Ascending aorta (tissue), 2 donors: ENCODE data around the gene SAMD14. TPM values are rescaled to one million over a fixed set of nuclear protein-coding genes. Genes with fewer than 3 reads are reported as not detected.

ENCODE experiments used
- DNase-seq, 2 donors: peaks; one replicate each; pipeline ENCODE4 v3.0.0-alpha.2; 2019; ENCODE audit warnings: low spot score in 2 of 2
- H3K27ac ChIP-seq, 2 donors: fragments of 200-600 bp; sonication (generic); one replicate each; pipeline ENCODE4 v1.5.1; 2016 to 2017; ENCODE audit warnings: mild to moderate bottlenecking in 1 of 2
- H3K27me3 ChIP-seq: fragments of 200-600 bp; sonication (generic); one replicate; pipeline ENCODE4 v1.5.1; 2017
- H3K36me3 ChIP-seq, 2 donors: fragments of 200-600 bp; sonication (generic); one replicate each; pipeline ENCODE4 v1.5.1; 2016
- H3K4me1 ChIP-seq, 2 donors: fragments of 200-600 bp; sonication (generic); one replicate each; pipeline ENCODE4 v1.5.1; 2016 to 2017; ENCODE audit warnings: mild to moderate bottlenecking in 1 of 2
- H3K4me3 ChIP-seq, 2 donors: fragments of 200-600 bp; sonication (generic); one replicate each; pipeline ENCODE4 v1.5.1; 2016 to 2017; ENCODE audit warnings: mild to moderate bottlenecking in 1 of 2
- H3K9me3 ChIP-seq, 2 donors: fragments of 200-600 bp; sonication (generic); one replicate each; pipeline ENCODE4 v1.5.1; 2016
- CTCF ChIP-seq, 3 experiments: fragments of 200-600 bp in 2 of 3; fragments of 450-650 bp in 1 of 3; sonication (generic) in 2 of 3; IDR thresholded peaks; one replicate each; pipeline ENCODE4 v1.5.1; 2016 to 2019; ENCODE audit warnings: antibody characterized with exemption in 3 of 3, mild to moderate bottlenecking in 1 of 3, moderate library complexity in 1 of 3
- intact Hi-C: fragments of 100-400 bp; cut with DNase I; formaldehyde crosslinking; loops from one replicate; pipeline ENCODE4 v1.15.1; 2023
- total RNA-seq: library from RNA; depleted of rRNA; stranded (reverse); fragments of >200 nt; gene quantifications from one replicate; pipeline ENCODE4 v1.1.0, GENCODE V29; 2016

Gene SAMD14
- total RNA-seq, 1 donor from 2014 or later: 3.2 TPM

- Histone ChIP-seq H3K27me3 (no peaks in the 10 kb centered on the region), H3K4me3 (no peak overlapping the region), H3K27ac (no peak overlapping the region), H3K9me3 (no peaks in the 10 kb centered on the region), H3K36me3 (peaks cover 26 to 28% of the 10 kb centered on the region in 2 donors), H3K4me1 (peaks cover 9 to 33% of the 10 kb centered on the region in 2 donors)
- TF ChIP-seq CTCF (IDR thresholded peaks at IDR 0.05): no peak
- intact Hi-C loops: loop anchor here (5.0 kb wide), 1 partner anchor 48 kb away; no protein-coding TSS in a partner anchor
- no peak for DNase-seq
Measured at GRCh38 chr17:50099003-50099402, 31.0 kb downstream of the SAMD14 start.

GRCh38 chr17:50098583-50098982 is 31.4 kb downstream of the SAMD14 start:
- Histone ChIP-seq H3K4me3 (no peak overlapping the region), H3K27me3 (no peaks in the 10 kb centered on the region), H3K4me1 (peaks cover 9 to 33% of the 10 kb centered on the region in 2 donors), H3K9me3 (no peaks in the 10 kb centered on the region), H3K27ac (no peak overlapping the region), H3K36me3 (peaks cover 23 to 28% of the 10 kb centered on the region in 2 donors)
- intact Hi-C loops: loop anchor here (5.0 kb wide), 1 partner anchor 49 kb away; no protein-coding TSS in a partner anchor
- TF ChIP-seq CTCF (IDR thresholded peaks at IDR 0.05): no peak
- no peak for DNase-seq

- Histone ChIP-seq H3K9me3 (no peaks in the 10 kb centered on the region), H3K4me1 (peaks cover 9 to 33% of the 10 kb centered on the region in 2 donors), H3K36me3 (peaks cover 23 to 28% of the 10 kb centered on the region in 2 donors), H3K4me3 (no peak overlapping the region), H3K27ac (peak overlapping the region in 1 of 2 donors; percentile 10), H3K27me3 (no peaks in the 10 kb centered on the region)
- no peak for TF ChIP-seq CTCF (IDR thresholded peaks at IDR 0.05)
- intact Hi-C loops: loop anchor here (5.0 kb wide), 1 partner anchor 49 kb away; no protein-coding TSS in a partner anchor
- DNase-seq: no peak
Measured at GRCh38 chr17:50097926-50098325, 32.0 kb downstream of the SAMD14 start.

- no peak for DNase-seq
- Histone ChIP-seq H3K27me3 (no peaks in the 10 kb centered on the region), H3K4me3 (no peak overlapping the region), H3K36me3 (peaks cover 23 to 28% of the 10 kb centered on the region in 2 donors), H3K27ac (peak overlapping the region in 1 of 2 donors; percentile 10), H3K9me3 (no peaks in the 10 kb centered on the region), H3K4me1 (peaks cover 9 to 33% of the 10 kb centered on the region in 2 donors)
- intact Hi-C loops: loop anchor here (5.0 kb wide), 1 partner anchor 50 kb away; no protein-coding TSS in a partner anchor
- no peak for TF ChIP-seq CTCF (IDR thresholded peaks at IDR 0.05)
Measured at GRCh38 chr17:50097455-50097854, 32.5 kb downstream of the SAMD14 start.

GRCh38 chr17:50096758-50097157 is 33.2 kb downstream of the SAMD14 start:
- Histone ChIP-seq H3K36me3 (peaks cover 23 to 28% of the 10 kb centered on the region in 2 donors), H3K27ac (peak overlapping the region; percentile 75 to 87), H3K9me3 (no peaks in the 10 kb centered on the region), H3K4me3 (peak overlapping the region; percentile 78 to 84), H3K27me3 (no peaks in the 10 kb centered on the region), H3K4me1 (peaks cover 9 to 28% of the 10 kb centered on the region in 2 donors)
- no peak for DNase-seq
- intact Hi-C loops: loop anchor here (5.0 kb wide), 1 partner anchor 51 kb away; no protein-coding TSS in a partner anchor
- no peak for TF ChIP-seq CTCF (IDR thresholded peaks at IDR 0.05)
